T-helper 1 cell treated with Interleukin-12 subunit alpha and Interleukin-12 subunit beta and Interleukin-4 antibody, amounts not matched to agents 30 μg/mL and 1 μg/mL, for 36 hours (primary cell): ENCODE measurements around the gene LAMTOR2.

ENCODE experiments used
- H3K27ac Mint-ChIP-seq: one replicate; pipeline ENCODE4 v1.8.0; 2021; ENCODE audit warnings: mild to moderate bottlenecking, mixed read lengths
- H3K27me3 Mint-ChIP-seq: one replicate; pipeline ENCODE4 v1.8.0; 2021; ENCODE audit warnings: low read depth, mixed read lengths
- H3K36me3 Mint-ChIP-seq: one replicate; pipeline ENCODE4 v1.8.0; 2021; ENCODE audit warnings: low read depth, mixed read lengths
- H3K4me1 Mint-ChIP-seq: one replicate; pipeline ENCODE4 v1.8.0; 2021; ENCODE audit warnings: low read depth, mixed read lengths
- H3K4me3 Mint-ChIP-seq: one replicate; pipeline ENCODE4 v1.8.0; 2021; ENCODE audit warnings: mild to moderate bottlenecking, moderate library complexity, mixed read lengths
- H3K9me3 Mint-ChIP-seq: one replicate; pipeline ENCODE4 v1.8.0; 2021; ENCODE audit warnings: mixed read lengths

LAMTOR2 gene

GRCh38 chr1:156076609-156077429 lies 22.2 kb downstream of the LAMTOR2 start:
- Mint-ChIP-seq H3K9me3 (no peaks in the 10 kb centered on the region), H3K4me3 (no peak overlapping the region), H3K36me3 (no peaks in the 10 kb centered on the region), H3K4me1 (peaks cover 1% of the 10 kb centered on the region), H3K27ac (no peak overlapping the region), H3K27me3 (peaks cover 49% of the 10 kb centered on the region)

GRCh38 chr1:156077430-156077760 lies 22.8 kb downstream of the LAMTOR2 start:
- Mint-ChIP-seq H3K9me3 (no peaks in the 10 kb centered on the region), H3K36me3 (no peaks in the 10 kb centered on the region), H3K4me3 (no peak overlapping the region), H3K4me1 (peaks cover 2% of the 10 kb centered on the region), H3K27me3 (peaks cover 52% of the 10 kb centered on the region), H3K27ac (no peak overlapping the region)

- Mint-ChIP-seq H3K4me3 (no peak overlapping the region), H3K27me3 (peaks cover 63% of the 10 kb centered on the region), H3K4me1 (peaks cover 6% of the 10 kb centered on the region), H3K27ac (no peak overlapping the region), H3K9me3 (no peaks in the 10 kb centered on the region), H3K36me3 (no peaks in the 10 kb centered on the region)
Observed at GRCh38 chr1:156078728-156079127, 24.1 kb downstream of the LAMTOR2 start.

GRCh38 chr1:156079762-156080161 lies 25.2 kb downstream of the LAMTOR2 start:
- Mint-ChIP-seq H3K36me3 (no peaks in the 10 kb centered on the region), H3K27ac (no peak overlapping the region), H3K4me3 (no peak overlapping the region), H3K4me1 (peaks cover 6% of the 10 kb centered on the region), H3K9me3 (no peaks in the 10 kb centered on the region), H3K27me3 (peaks cover 73% of the 10 kb centered on the region)

GRCh38 chr1:156080241-156080862 lies 25.8 kb downstream of the LAMTOR2 start:
- Mint-ChIP-seq H3K4me3 (no peak overlapping the region), H3K27me3 (peaks cover 76% of the 10 kb centered on the region), H3K27ac (no peak overlapping the region), H3K4me1 (peaks cover 7% of the 10 kb centered on the region), H3K36me3 (no peaks in the 10 kb centered on the region), H3K9me3 (no peaks in the 10 kb centered on the region)

GRCh38 chr1:156080863-156081179 lies 26.2 kb downstream of the LAMTOR2 start:
- no peak overlapping the region for H3K27ac Mint-ChIP-seq
- H3K27me3 Mint-ChIP-seq: peaks cover 75% of the 10 kb centered on the region
- H3K4me1 Mint-ChIP-seq: peaks cover 8% of the 10 kb centered on the region
- no peaks in the 10 kb centered on the region for H3K9me3 Mint-ChIP-seq
- no peak overlapping the region for H3K4me3 Mint-ChIP-seq
- no peaks in the 10 kb centered on the region for H3K36me3 Mint-ChIP-seq

- Mint-ChIP-seq H3K9me3 (no peaks in the 10 kb centered on the region), H3K4me1 (peaks cover 8% of the 10 kb centered on the region), H3K27me3 (peaks cover 79% of the 10 kb centered on the region), H3K36me3 (no peaks in the 10 kb centered on the region), H3K27ac (no peak overlapping the region), H3K4me3 (peak overlapping the region; percentile 85)
Observed at GRCh38 chr1:156081180-156081916, 26.8 kb downstream of the LAMTOR2 start.

- Mint-ChIP-seq H3K4me3 (peak overlapping the region; percentile 85), H3K9me3 (no peaks in the 10 kb centered on the region), H3K27me3 (peaks cover 84% of the 10 kb centered on the region), H3K36me3 (no peaks in the 10 kb centered on the region), H3K4me1 (peaks cover 8% of the 10 kb centered on the region), H3K27ac (no peak overlapping the region)
Observed at GRCh38 chr1:156081917-156082308, 27.3 kb downstream of the LAMTOR2 start.

- peaks cover 90% of the 10 kb centered on the region for H3K27me3 Mint-ChIP-seq
- H3K27ac Mint-ChIP-seq: no peak within 1 kb of the TSS
- peaks cover 8% of the 10 kb centered on the region for H3K4me1 Mint-ChIP-seq
- H3K9me3 Mint-ChIP-seq: no peaks in the 10 kb centered on the region
- H3K4me3 Mint-ChIP-seq: peak within 1 kb of the TSS; percentile 85
- no peaks in the 10 kb centered on the region for H3K36me3 Mint-ChIP-seq
Observed at GRCh38 chr1:156082309-156083091, 27.9 kb downstream of the LAMTOR2 start, which contains the start of gene MEX3A. Gene MEX3A (minus strand): TSS chr1:156082465. CDS start chr1:156081998, 467 bp downstream.

GRCh38 chr1:156083800-156084790 lies 29.5 kb downstream of the LAMTOR2 start:
- H3K4me3 Mint-ChIP-seq: peak overlapping the region; percentile 70
- H3K27ac Mint-ChIP-seq: no peak overlapping the region
- peaks cover 78% of the 10 kb centered on the region for H3K27me3 Mint-ChIP-seq

GRCh38 chr1:156086256-156086662 lies 31.7 kb downstream of the LAMTOR2 start:
- Mint-ChIP-seq H3K27ac (no peak overlapping the region), H3K27me3 (peaks cover 69% of the 10 kb centered on the region), H3K36me3 (no peaks in the 10 kb centered on the region), H3K9me3 (no peaks in the 10 kb centered on the region), H3K4me1 (peaks cover 9% of the 10 kb centered on the region), H3K4me3 (no peak overlapping the region)

More at GRCh38 chr1:156083800-156084790, 29.5 kb downstream of the LAMTOR2 start:
- Mint-ChIP-seq H3K4me1 (peaks cover 8% of the 10 kb centered on the region), H3K9me3 (no peaks in the 10 kb centered on the region), H3K36me3 (no peaks in the 10 kb centered on the region)

- peaks cover 54% of the 10 kb centered on the region for H3K27me3 Mint-ChIP-seq
Observed at GRCh38 chr1:156089704-156090103, 35.1 kb downstream of the LAMTOR2 start.

GRCh38 chr1:156090138-156090839 lies 35.7 kb downstream of the LAMTOR2 start:
- H3K36me3 Mint-ChIP-seq: no peaks in the 10 kb centered on the region

More at GRCh38 chr1:156089704-156090103, 35.1 kb downstream of the LAMTOR2 start:
- Mint-ChIP-seq H3K9me3 (no peaks in the 10 kb centered on the region), H3K36me3 (no peaks in the 10 kb centered on the region), H3K27ac (no peak overlapping the region), H3K4me3 (no peak overlapping the region), H3K4me1 (peaks cover 3% of the 10 kb centered on the region)

More at GRCh38 chr1:156090138-156090839, 35.7 kb downstream of the LAMTOR2 start:
- H3K27me3 Mint-ChIP-seq: peaks cover 51% of the 10 kb centered on the region
- no peaks in the 10 kb centered on the region for H3K9me3 Mint-ChIP-seq
- peaks cover 3% of the 10 kb centered on the region for H3K4me1 Mint-ChIP-seq
- H3K4me3 Mint-ChIP-seq: no peak overlapping the region
- no peak overlapping the region for H3K27ac Mint-ChIP-seq
